ENCODE results near the gene WBP11.

DNA sequence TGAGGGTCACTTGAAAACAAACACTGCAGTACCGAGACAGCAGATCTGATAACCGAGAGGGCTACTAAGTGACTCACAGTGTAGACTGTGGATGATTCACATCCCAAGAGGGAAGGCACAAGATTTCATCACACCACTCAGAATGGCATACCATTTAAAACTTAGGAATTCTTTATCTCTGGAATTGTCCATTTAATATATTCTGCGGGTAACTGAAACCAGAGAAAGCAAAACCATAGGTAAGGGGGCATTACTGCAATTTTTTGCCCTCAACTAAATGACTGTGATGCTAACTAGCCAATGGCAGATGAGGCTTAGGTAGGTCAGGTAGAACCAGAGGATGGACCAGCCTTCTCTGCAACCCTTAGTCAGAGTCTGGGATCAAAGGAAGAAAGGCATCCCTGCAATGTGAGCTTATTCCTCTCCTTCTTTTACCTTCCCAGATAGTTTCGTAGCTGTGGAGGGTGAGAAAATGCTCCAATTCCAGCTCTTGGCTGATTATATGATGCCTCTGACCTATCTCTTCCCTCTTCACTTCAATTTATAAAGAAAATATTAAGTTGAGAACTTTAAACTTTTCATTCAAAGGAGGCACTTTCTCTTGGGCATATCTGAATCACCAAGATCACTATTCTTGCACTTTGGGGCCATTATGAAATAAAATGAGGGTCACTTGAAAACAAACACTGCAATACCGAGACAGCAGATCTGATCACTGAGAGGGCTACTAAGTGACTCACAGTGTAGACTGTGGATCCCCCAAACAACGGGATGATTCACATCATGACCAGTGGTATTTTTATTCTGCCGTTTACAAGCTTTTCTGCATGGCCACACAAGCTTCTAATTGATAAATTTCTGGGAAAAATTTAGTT lies 33.3 kb upstream of the WBP11 start:
- TF ChIP-seq, protein P1, sequence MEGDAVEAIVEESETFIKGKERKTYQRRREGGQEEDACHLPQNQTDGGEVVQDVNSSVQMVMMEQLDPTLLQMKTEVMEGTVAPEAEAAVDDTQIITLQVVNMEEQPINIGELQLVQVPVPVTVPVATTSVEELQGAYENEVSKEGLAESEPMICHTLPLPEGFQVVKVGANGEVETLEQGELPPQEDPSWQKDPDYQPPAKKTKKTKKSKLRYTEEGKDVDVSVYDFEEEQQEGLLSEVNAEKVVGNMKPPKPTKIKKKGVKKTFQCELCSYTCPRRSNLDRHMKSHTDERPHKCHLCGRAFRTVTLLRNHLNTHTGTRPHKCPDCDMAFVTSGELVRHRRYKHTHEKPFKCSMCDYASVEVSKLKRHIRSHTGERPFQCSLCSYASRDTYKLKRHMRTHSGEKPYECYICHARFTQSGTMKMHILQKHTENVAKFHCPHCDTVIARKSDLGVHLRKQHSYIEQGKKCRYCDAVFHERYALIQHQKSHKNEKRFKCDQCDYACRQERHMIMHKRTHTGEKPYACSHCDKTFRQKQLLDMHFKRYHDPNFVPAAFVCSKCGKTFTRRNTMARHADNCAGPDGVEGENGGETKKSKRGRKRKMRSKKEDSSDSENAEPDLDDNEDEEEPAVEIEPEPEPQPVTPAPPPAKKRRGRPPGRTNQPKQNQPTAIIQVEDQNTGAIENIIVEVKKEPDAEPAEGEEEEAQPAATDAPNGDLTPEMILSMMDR (IDR thresholded peaks at IDR 0.05; ENCODE audit: low read length), result no peak
- TF ChIP-seq EZH2 (IDR thresholded peaks at IDR 0.05; ENCODE audit: borderline replicate concordance, low read length), result no peak

Data from OCI-LY1 (cell line).